Astrocyte (in vitro differentiated cells and primary cell): Measurements from ENCODE around the gene ZNF362. TPM values are rescaled to one million over a fixed set of nuclear protein-coding genes. Genes with fewer than 3 reads are reported as not detected.

Experiments
- DNase-seq: peaks from one replicate; pipeline ENCODE4 v3.0.0-alpha.2; 2010; ENCODE audit warnings: low read depth
- FAIRE-seq: peaks from 2 replicates; lab custom pipeline; 2011; peaks lifted over from hg19 to GRCh38; lab: Jason Lieb, UNC
- H2AFZ ChIP-seq: 2 replicates; pipeline ENCODE4 v1.6.0; 2012; ENCODE audit warnings: low read depth, low read length, inconsistent platforms
- H3K27ac ChIP-seq: 2 replicates; pipeline ENCODE4 v1.5.1; 2011; ENCODE audit warnings: low read depth, low read length, inconsistent platforms
- H3K27me3 ChIP-seq: 2 replicates; pipeline ENCODE4 v1.6.0; 2011; ENCODE audit warnings: low read length, inconsistent platforms; ENCODE audit not compliant: insufficient read depth
- H3K36me3 ChIP-seq: 2 replicates; pipeline ENCODE4 v1.5.1; 2011; ENCODE audit warnings: low read length, inconsistent platforms; ENCODE audit not compliant: insufficient read depth
- H3K4me1 ChIP-seq: 2 replicates; pipeline ENCODE4 v1.5.1; 2011; ENCODE audit warnings: low read length, inconsistent platforms; ENCODE audit not compliant: insufficient read depth
- H3K4me2 ChIP-seq: 2 replicates; pipeline ENCODE4 v1.6.0; 2012; ENCODE audit warnings: low read length, inconsistent platforms
- H3K4me3 ChIP-seq: 2 replicates; pipeline ENCODE4 v1.5.1; 2011; ENCODE audit warnings: low read depth, mild to moderate bottlenecking, low read length, inconsistent platforms; ENCODE audit not compliant: insufficient read depth
- H3K79me2 ChIP-seq: 2 replicates; pipeline ENCODE4 v1.6.0; 2012; ENCODE audit warnings: mild to moderate bottlenecking, low read length, inconsistent platforms; ENCODE audit not compliant: insufficient read depth
- H3K9ac ChIP-seq: 2 replicates; pipeline ENCODE4 v1.6.0; 2012; ENCODE audit warnings: mild to moderate bottlenecking, low read length, inconsistent platforms
- H3K9me3 ChIP-seq: 2 replicates; pipeline ENCODE4 v1.5.1; 2012; ENCODE audit warnings: low read depth, mild to moderate bottlenecking, low read length, inconsistent platforms; ENCODE audit not compliant: insufficient read depth
- H4K20me1 ChIP-seq: 2 replicates; pipeline ENCODE4 v1.6.0; 2012; ENCODE audit warnings: low read length, inconsistent platforms; ENCODE audit not compliant: insufficient read depth
- H3K27ac Mint-ChIP-seq: one replicate; pipeline ENCODE4 v1.8.0; 2021; ENCODE audit warnings: mild to moderate bottlenecking, mixed read lengths; ENCODE audit not compliant: unreplicated experiment
- H3K27me3 Mint-ChIP-seq: one replicate; pipeline ENCODE4 v1.8.0; 2021; ENCODE audit warnings: low read depth, mixed read lengths; ENCODE audit not compliant: unreplicated experiment
- H3K36me3 Mint-ChIP-seq: one replicate; pipeline ENCODE4 v1.8.0; 2021; ENCODE audit warnings: low read depth, mixed read lengths; ENCODE audit not compliant: unreplicated experiment
- H3K4me1 Mint-ChIP-seq: one replicate; pipeline ENCODE4 v1.8.0; 2021; ENCODE audit warnings: low read depth, mixed read lengths; ENCODE audit not compliant: unreplicated experiment
- H3K4me3 Mint-ChIP-seq: one replicate; pipeline ENCODE4 v1.8.0; 2021; ENCODE audit warnings: mild to moderate bottlenecking, moderate library complexity, mixed read lengths; ENCODE audit not compliant: unreplicated experiment
- H3K9me3 Mint-ChIP-seq: one replicate; pipeline ENCODE4 v1.8.0; 2021; ENCODE audit warnings: mild to moderate bottlenecking, mixed read lengths; ENCODE audit not compliant: unreplicated experiment
- CTCF ChIP-seq: IDR thresholded peaks from 2 replicates; pipeline ENCODE4 v1.5.1; 2011; ENCODE audit warnings: low read depth, mild to moderate bottlenecking, inconsistent platforms, low read length, moderate library complexity; ENCODE audit not compliant: insufficient read depth
- EZH2 ChIP-seq: IDR thresholded peaks from 2 replicates; pipeline ENCODE4 v1.6.1; 2012; ENCODE audit warnings: mild to moderate bottlenecking, low read length, inconsistent platforms; ENCODE audit not compliant: insufficient read depth
- total RNA-seq: library from RNA; stranded (reverse); gene quantifications from 2 replicates; pipeline ENCODE4 v1.2.1, GENCODE V29; 2021

Gene ZNF362
- total RNA-seq, 1 donor from 2014 or later, result 38.7 TPM

- no peak overlapping the region for H3K27ac Mint-ChIP-seq
- TF ChIP-seq CTCF (no peak), EZH2 (no peak)
- Histone ChIP-seq H3K4me1 (no peaks in the 10 kb centered on the region), H3K9ac (no peak overlapping the region), H3K27ac (no peak overlapping the region), H3K4me3 (no peak overlapping the region), H3K79me2 (peaks cover 11% of the 10 kb centered on the region), H4K20me1 (peaks cover 63% of the 10 kb centered on the region), H3K27me3 (no peaks in the 10 kb centered on the region), H2AFZ (no peak overlapping the region), H3K36me3 (peaks cover 44% of the 10 kb centered on the region), H3K4me2 (no peak overlapping the region), H3K9me3 (no peaks in the 10 kb centered on the region)
- peaks cover 2% of the 10 kb centered on the region for H3K27me3 Mint-ChIP-seq
- H3K9me3 Mint-ChIP-seq, result no peaks in the 10 kb centered on the region
- H3K36me3 Mint-ChIP-seq, result peaks cover 25% of the 10 kb centered on the region
- DNase-seq (no peak), FAIRE-seq (no peak)
- H3K4me3 Mint-ChIP-seq, result no peak overlapping the region
- H3K4me1 Mint-ChIP-seq, result peaks cover 8% of the 10 kb centered on the region
Observed at GRCh38 chr1:33322109-33322508, 65.8 kb downstream of the ZNF362 start.

GRCh38 chr1:33322870-33323585, 66.7 kb downstream of the ZNF362 start:
- Mint-ChIP-seq H3K27me3 (peaks cover 2% of the 10 kb centered on the region), H3K27ac (no peak overlapping the region), H3K4me1 (peaks cover 14% of the 10 kb centered on the region), H3K9me3 (no peaks in the 10 kb centered on the region), H3K4me3 (no peak overlapping the region), H3K36me3 (peaks cover 25% of the 10 kb centered on the region)
- peaks cover 53% of the 10 kb centered on the region for H3K36me3 ChIP-seq
- H3K4me1 ChIP-seq, result peaks cover under 1% of the 10 kb centered on the region
- H3K9me3 ChIP-seq, result no peaks in the 10 kb centered on the region
- H4K20me1 ChIP-seq, result peaks cover 72% of the 10 kb centered on the region
- H3K79me2 ChIP-seq, result peaks cover 13% of the 10 kb centered on the region
- H3K4me2 ChIP-seq, result no peak overlapping the region
- DNase-seq (no peak), FAIRE-seq (no peak)
- no peak overlapping the region for H3K27ac ChIP-seq
- no peak for TF ChIP-seq CTCF
- TF ChIP-seq EZH2, result no peak
- no peak overlapping the region for H2AFZ ChIP-seq
- no peaks in the 10 kb centered on the region for H3K27me3 ChIP-seq
- no peak overlapping the region for H3K9ac ChIP-seq
- H3K4me3 ChIP-seq, result no peak overlapping the region
